Left colon (tissue), 2 donors: ENCODE results near the gene COPS4. TPM values are rescaled to one million over a fixed set of nuclear protein-coding genes. Genes with fewer than 3 reads are reported as not detected.
"Not testable (repeated sequence)": the region's sequence is repeated elsewhere in the genome, so short reads cannot be mapped to it uniquely, and the experiment has no call there.

ENCODE experiments used
- ATAC-seq: fragments of 200-7000 bp; cut with Tn5 transposase; one replicate; pipeline ENCODE4 v1.9.1; 2020; ENCODE audit warnings: mild to moderate bottlenecking, moderate library complexity
- DNase-seq, 2 donors: peaks; one replicate each; pipeline ENCODE4 v3.0.0-alpha.2; 2020
- intact Hi-C, 2 donors: fragments of 100-400 bp; cut with DNase I in 1 of 2; cut with micrococcal nuclease in 1 of 2; formaldehyde crosslinking; loops; one replicate each; pipeline versions ENCODE4 v1.11.2 to v1.14.0; 2022; cut with DNase I, micrococcal nuclease
- total RNA-seq, 2 donors: library from RNA; stranded (reverse); fragmentation: NEBNext Ultra II Directional; extraction: Animal tissue kit (Norgen Biotek cat#: 25700); gene quantifications; one replicate each; pipeline ENCODE4 v1.2.1, GENCODE V29; 2021
- donor health status: DM: no; HTN: no; CAD: no.
- donor health status: DM: yes; HTN: yes; CAD: no.

The COPS4 gene
- total RNA-seq, 2 donors from 2014 or later: 22.9 to 23.7 TPM

GRCh38 chr4:83019794-83020494, 15.0 kb upstream of the COPS4 start:
- DNase-seq (no peak), ATAC-seq (no peak)
- intact Hi-C loops: no loop called here

GRCh38 chr4:83022724-83023450, 12.1 kb upstream of the COPS4 start:
- DNase-seq: no peak
- no peak for ATAC-seq
- intact Hi-C loops: no loop called here

GRCh38 chr4:83023599-83023998, 11.4 kb upstream of the COPS4 start:
- DNase-seq, ATAC-seq, intact Hi-C loops: not testable (repeated sequence)

DNA sequence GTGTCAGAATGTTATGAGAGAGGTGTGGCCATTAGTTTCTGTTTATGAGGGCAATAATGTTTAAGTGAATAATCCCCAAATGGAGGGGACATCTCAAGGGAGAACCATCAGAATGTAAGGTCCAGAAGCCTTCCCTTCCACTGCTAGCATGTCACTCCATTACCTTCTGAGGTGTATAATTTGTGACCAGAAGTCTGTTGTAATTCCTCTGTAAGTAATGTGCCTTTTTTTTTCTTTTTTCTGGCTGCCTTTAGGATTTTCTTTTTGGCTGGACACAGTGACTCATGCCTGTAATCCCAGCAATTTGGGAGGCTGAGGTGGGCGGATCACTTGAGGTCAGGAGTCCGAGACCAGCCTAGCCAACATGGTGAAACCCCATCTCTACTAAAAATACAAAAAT, 10.8 kb upstream of the COPS4 start:
- ATAC-seq (no peak), DNase-seq (no peak)
- intact Hi-C loops: no loop called here

- ATAC-seq (no peak), DNase-seq (no peak)
- intact Hi-C loops: no loop called here
Measured at GRCh38 chr4:83025563-83025962, 9.4 kb upstream of the COPS4 start.

- DNase-seq (no peak), ATAC-seq (no peak)
- intact Hi-C loops: no loop called here
Measured at GRCh38 chr4:83028976-83029375, 6.0 kb upstream of the COPS4 start.

- ATAC-seq: no peak
- intact Hi-C loops: no loop called here
- no peak for DNase-seq
Measured at GRCh38 chr4:83029688-83030087, 5.3 kb upstream of the COPS4 start.

DNA sequence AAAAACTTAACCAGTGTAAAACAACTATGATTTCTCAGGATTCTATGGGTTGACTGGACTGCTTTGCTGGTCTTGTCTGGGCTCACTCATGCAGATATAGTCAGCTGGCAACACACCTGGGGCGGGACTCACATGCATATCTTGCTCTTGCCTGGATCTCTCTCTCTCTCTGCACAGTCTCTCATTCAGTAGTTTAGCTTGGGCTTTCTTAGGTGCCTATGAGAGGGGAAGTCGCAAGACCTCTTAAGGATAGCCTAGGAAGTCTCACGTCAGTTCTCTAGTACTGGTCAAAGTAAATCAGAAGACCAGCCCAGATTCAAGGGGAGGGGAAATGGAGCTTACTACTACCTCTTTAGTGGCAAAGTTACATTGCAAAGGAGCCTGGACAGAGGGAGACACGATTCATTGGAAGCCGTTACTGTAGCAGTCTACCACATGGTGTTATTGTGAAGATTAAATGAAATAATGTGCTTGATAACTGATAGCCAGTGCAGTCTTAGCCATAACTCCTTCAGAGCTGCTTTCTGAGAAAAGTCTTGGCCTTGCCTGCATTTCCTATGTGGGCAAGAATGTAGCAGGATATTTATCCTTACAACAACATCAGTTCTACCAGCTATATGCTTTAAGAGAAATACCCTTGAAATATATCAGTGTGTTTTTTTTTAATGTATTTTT, 2.1 kb downstream of the COPS4 start:
- ATAC-seq (no peak), DNase-seq (no peak)
- intact Hi-C loops: no loop called here

DNA sequence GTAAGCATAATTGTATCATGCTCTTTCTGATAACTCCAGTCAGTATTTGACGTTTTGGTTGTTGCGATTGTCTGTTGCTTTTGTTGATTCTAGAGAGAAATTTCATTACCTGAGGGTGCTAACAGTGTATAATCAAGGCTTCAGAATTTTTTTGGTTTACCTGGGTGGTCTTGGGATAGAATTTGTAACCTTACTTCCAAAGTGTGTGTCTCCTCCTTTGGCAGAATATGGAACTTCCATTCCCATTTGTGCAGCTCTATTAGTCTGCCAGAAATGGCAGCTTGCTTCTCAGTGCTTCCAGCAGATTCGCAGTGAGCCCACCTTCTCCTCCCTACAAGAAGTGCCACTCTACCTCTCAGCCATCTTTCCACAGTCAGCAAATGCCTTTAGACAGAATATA, 5.3 kb downstream of the COPS4 start:
- no peak for DNase-seq
- no peak for ATAC-seq
- intact Hi-C loops: no loop called here

- intact Hi-C loops, ATAC-seq, DNase-seq: not testable (repeated sequence)
Measured at GRCh38 chr4:83043157-83043556, 8.2 kb downstream of the COPS4 start.

DNA sequence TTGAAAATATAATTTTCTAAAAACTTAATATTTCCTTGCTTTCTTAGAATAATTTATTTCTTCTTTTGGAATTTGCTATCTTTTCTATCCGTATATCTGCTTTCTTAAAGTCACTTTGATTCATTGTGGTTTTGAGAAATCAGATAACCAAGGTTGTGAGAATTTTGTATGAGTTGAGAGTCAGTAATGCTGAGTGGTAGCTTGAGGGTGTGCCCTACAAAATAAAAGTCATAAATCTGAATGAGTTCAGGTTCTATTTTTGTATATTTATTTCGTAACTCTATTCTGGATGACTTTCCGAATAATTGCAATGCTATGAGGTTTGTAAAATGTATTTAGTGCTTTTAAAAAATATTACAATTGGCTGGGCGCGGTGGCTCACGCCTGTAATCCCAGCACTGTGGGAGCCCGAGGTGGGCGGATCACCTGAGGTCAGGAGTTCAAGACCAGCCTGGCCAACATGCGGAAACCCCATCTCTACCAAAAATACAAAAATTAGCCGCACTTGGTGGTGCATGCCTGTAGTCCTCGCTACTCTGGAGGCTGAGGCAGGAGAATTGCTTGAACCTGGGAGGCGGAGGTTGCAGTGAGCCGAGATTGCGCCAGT, 8.9 kb downstream of the COPS4 start:
- no peak for DNase-seq
- intact Hi-C loops: no loop called here
- no peak for ATAC-seq

- intact Hi-C loops: no loop called here
- DNase-seq: peak in 1 of 2 donors; percentile 38
- peak; percentile 73 for ATAC-seq
Measured at GRCh38 chr4:83046693-83047473, 11.9 kb downstream of the COPS4 start.

- intact Hi-C loops, DNase-seq, ATAC-seq: not testable (repeated sequence)
Measured at GRCh38 chr4:83048781-83049180, 13.8 kb downstream of the COPS4 start.

DNA sequence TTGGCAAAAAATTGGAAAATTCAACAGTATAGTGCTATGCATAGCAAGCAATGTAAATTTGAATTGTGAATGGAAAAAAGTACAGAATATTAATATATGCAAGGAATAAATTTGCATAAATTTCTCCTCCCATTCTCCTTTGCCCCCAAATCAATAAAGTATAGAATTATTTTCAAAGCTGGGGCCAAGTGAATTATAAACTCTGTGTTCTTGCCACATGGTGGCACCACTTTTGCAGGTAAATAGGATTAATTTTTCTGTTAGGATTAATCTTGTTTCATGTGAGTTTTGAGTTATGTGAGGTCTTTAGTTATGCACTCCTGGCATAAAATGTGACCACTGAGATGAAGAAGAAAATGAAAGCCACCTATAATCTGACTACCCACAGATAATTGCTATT, 19.9 kb downstream of the COPS4 start:
- peak; percentile 44 for ATAC-seq
- DNase-seq: no peak
- intact Hi-C loops: no loop called here

DNA sequence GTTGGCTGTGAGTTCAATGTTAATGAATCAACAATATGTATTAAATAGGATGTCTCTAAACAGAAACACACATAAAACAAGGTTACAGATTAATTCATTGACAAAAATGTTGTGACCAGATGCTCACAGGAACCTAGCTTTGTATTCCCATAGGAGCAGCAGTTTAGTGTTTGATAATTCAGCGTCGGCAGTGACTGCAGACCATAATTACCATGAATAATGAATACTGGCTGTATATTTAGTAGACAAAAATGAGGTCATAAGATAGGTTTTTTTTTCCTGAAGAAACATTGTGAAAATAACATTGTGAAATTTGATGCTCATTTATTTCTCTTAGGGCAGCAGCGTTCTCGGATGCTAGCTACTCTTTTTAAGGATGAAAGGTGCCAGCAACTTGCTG, 27.8 kb downstream of the COPS4 start:
- ATAC-seq (no peak), DNase-seq (no peak)
- intact Hi-C loops: no loop called here

GRCh38 chr4:83065266-83065665, 30.3 kb downstream of the COPS4 start:
- DNase-seq: no peak
- intact Hi-C loops: no loop called here
- ATAC-seq: no peak

- ATAC-seq: peak; percentile 42
- intact Hi-C loops: no loop called here
- DNase-seq: no peak
Measured at GRCh38 chr4:83067058-83067639, 32.2 kb downstream of the COPS4 start.

DNA sequence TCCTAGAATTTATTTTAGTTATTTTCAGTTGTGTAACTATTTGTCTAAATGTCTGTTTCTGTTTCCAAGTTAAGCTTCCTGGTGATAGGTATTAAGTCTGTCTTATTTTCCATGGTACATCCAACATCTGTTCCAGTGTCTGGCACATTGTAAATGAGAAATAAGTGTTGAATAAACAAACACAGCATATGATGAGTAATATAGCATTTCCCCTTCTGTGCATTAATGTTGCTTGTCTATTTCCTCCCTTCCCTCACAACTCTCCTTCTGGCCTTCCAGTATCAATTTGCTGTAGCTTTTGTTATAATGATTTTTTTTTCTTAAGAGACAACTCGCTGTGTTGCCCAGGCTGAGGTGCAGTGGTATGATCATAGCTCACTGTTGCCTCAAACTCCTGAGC, 36.1 kb downstream of the COPS4 start:
- ATAC-seq (peak; percentile 27), DNase-seq (no peak)
- intact Hi-C loops: loop anchor here in 1 of 2 donors (5.0 kb wide), 1 partner anchor 181 kb away; no protein-coding TSS in a partner anchor
